ENCODE measurements around the gene LAMP2.

- TF ChIP-seq, protein P1, sequence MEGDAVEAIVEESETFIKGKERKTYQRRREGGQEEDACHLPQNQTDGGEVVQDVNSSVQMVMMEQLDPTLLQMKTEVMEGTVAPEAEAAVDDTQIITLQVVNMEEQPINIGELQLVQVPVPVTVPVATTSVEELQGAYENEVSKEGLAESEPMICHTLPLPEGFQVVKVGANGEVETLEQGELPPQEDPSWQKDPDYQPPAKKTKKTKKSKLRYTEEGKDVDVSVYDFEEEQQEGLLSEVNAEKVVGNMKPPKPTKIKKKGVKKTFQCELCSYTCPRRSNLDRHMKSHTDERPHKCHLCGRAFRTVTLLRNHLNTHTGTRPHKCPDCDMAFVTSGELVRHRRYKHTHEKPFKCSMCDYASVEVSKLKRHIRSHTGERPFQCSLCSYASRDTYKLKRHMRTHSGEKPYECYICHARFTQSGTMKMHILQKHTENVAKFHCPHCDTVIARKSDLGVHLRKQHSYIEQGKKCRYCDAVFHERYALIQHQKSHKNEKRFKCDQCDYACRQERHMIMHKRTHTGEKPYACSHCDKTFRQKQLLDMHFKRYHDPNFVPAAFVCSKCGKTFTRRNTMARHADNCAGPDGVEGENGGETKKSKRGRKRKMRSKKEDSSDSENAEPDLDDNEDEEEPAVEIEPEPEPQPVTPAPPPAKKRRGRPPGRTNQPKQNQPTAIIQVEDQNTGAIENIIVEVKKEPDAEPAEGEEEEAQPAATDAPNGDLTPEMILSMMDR (IDR thresholded peaks at IDR 0.05): no peak
- TF ChIP-seq POLR2A (IDR thresholded peaks at IDR 0.05): no peak
Measured at GRCh38 chrX:120408168-120408567, 60.9 kb downstream of the LAMP2 start.

All from uterus (tissue), 2 donors.